HG02571 (cell line): Measurements from ENCODE around the gene NAP1L4.

ENCODE experiments used
- ATAC-seq: cut with Tn5 transposase; IDR thresholded peaks from one replicate; pipeline ENCODE4 v1.9.1; 2021; ENCODE audit warnings: mild to moderate bottlenecking, moderate library complexity; ENCODE audit not compliant: unreplicated experiment

Gene NAP1L4

GRCh38 chr11:2994336-2994730, 2.2 kb upstream of the NAP1L4 start:
- ATAC-seq, result no peak

GRCh38 chr11:2992997-2993325, 832 bp upstream of the NAP1L4 start:
- no peak for ATAC-seq

- ATAC-seq, result peak; percentile 38
Measured at GRCh38 chr11:2991452-2992233, 486 bp downstream of the NAP1L4 start.

GRCh38 chr11:2990617-2991451, 1.3 kb downstream of the NAP1L4 start:
- ATAC-seq, result no peak

GRCh38 chr11:2989551-2989950, 2.6 kb downstream of the NAP1L4 start:
- no peak for ATAC-seq

DNA sequence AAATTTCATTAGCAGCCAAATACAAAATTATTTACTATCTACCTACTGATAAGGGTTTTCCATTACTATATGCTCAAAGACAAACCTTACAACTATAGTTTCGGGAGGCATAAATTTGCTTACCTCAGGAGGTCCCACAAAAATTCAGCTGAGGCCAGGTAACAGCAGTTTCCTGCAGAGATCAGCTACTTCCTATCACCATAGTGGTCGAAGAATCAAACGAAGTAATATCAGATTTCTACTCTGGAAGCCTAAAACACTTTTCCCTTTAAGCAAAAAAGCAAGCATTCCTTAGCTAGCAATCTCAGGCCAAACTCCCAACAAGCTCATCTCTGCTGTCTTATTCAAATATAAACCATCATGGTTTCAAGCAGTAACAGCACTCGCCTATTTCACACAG, 3.1 kb downstream of the NAP1L4 start:
- ATAC-seq, result no peak

DNA sequence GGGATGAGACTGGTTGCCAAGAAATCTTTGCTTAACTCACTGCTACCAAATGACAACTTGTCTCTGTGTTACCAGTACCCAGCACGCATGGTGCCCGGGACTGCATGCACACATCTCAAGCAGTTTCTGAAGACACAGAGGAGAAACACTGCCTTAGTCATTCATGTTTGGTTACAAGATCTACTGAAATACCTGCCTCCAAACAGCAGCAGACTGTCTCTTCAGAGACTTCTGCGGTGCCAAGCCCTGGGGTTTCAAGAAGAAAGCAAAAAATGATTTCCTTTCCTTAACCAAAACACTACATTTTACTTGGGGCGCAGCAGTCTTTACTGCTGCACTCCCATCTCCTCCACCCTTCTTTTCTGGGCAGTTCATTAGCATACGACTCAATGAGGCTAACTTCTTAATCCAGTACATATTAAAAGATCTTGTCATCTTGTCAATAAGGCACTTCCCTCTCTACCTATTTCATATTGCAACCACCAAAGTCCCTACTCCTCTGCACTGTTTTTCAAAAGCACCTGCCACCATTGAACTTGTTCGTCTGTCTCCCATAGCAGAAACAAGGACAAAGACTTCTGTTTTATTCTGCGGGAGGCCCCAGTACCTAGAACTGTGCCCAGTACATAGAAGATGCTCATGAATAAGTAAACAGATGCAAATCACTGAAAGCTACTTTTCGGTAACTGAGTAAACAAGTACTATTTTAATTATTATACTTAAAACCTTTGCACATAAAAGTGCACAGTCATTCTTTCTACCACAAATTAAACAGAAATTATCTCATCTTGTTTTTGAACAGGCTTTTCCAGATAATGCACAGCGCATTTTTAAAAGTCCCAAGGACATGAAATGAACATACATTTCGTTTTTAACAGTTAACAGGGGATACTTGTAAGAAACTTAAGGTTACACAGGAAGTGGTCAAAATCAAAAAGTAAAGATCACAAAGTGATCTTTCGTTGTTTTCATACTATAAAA, 4.0 kb downstream of the NAP1L4 start:
- no peak for ATAC-seq

- ATAC-seq, result no peak
Measured at GRCh38 chr11:2983908-2984307, 8.2 kb downstream of the NAP1L4 start.

- ATAC-seq, result no peak
Measured at GRCh38 chr11:2982214-2982613, 9.9 kb downstream of the NAP1L4 start.

- no peak for ATAC-seq
Measured at GRCh38 chr11:2981130-2981529, 11.0 kb downstream of the NAP1L4 start.

DNA sequence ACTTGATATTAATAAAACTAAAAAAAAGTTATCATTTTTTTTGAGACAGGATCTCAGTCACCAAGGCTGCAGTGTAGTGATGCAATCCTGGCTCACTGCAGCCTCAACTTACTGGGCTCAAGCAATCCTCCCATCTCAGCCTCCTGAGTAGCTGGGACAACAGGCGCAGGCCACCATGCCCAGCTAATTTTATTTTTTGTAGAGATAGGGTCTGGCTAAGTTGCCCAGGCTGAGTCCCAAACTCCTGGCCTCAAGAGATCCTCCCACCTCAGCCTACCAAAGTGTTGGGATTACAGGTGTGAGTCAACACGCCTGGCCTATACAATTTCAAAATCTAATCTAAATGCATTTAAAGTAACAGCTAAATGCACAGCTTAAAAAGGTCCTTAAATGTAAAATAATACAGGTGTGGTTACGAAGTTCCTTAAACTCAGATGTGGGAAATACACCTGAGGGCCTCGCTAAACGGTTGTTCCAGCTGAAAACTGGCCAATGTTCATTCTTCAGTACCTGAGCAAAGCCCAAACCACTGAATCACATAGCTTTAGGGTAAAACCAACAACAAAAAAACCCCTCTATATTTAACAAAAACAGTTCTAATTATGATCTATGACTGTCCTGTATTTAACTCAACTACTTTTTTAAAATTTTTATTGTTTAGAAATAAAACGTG, 11.8 kb downstream of the NAP1L4 start:
- no peak for ATAC-seq

GRCh38 chr11:2977113-2977512, 15.0 kb downstream of the NAP1L4 start:
- ATAC-seq, result no peak

DNA sequence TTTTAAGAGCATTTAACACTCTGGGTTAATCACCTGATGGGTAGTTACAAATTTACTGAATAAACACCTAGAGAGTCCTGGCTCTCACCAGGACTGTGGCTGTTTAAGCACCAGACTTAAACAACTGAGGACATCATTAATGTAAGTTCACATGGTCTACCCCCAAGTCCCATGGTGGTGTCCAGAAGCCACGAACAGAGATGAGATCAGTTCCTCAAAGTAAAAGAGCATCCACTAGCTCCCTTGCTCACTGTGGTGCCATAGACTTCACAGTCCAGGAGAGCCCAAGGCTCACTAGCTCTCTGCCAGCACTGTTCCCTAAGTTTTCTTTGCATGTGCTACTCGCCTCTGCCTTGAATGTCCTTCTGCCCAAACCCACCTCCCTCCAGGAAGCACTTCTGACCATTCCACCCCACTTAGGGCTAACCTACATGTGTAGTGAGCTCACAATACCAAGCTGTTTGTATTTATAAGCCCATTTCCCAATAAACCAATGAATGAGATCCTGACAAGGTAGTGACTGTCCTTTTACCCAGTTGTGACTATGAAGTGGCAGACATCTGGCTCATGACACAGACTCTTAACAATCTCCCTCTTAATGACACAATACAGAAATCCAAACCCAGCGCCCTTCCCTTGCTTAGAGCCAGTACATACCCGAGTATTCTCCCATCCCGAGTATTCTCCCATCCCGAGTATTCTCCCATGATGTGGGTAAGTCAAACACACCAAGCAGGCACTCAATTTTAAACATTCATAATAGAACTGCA, 15.7 kb downstream of the NAP1L4 start:
- no peak for ATAC-seq

GRCh38 chr11:2975594-2975993, 16.5 kb downstream of the NAP1L4 start:
- no peak for ATAC-seq

GRCh38 chr11:2974272-2974671, 17.9 kb downstream of the NAP1L4 start:
- no peak for ATAC-seq

- ATAC-seq, result no peak
Measured at GRCh38 chr11:2968341-2968900, 23.7 kb downstream of the NAP1L4 start.

DNA sequence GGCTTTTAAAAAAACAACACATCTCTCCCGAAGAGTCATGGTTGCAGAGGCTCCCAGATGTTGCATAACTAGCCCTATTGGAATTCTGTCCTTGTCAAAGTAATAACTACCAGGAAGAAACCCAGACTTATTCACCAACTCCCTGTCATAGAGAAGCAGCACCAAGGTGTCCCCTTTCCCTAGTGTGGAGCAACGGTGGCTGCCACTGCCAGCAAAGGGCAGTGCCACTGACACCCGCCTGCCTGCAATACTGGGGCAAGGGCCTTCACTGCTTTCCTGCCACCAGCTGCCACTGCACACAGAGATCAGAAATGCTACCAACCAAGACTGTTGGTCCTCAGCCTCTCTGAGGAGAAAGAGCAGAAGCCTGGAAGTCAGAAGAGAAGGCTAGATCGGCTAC, 27.3 kb downstream of the NAP1L4 start:
- no peak for ATAC-seq

GRCh38 chr11:2963761-2964160, 28.4 kb downstream of the NAP1L4 start:
- no peak for ATAC-seq

- no peak for ATAC-seq
Measured at GRCh38 chr11:2963112-2963754, 28.9 kb downstream of the NAP1L4 start.
